ENCODE data around the gene PDXK.

PDXK gene

DNA sequence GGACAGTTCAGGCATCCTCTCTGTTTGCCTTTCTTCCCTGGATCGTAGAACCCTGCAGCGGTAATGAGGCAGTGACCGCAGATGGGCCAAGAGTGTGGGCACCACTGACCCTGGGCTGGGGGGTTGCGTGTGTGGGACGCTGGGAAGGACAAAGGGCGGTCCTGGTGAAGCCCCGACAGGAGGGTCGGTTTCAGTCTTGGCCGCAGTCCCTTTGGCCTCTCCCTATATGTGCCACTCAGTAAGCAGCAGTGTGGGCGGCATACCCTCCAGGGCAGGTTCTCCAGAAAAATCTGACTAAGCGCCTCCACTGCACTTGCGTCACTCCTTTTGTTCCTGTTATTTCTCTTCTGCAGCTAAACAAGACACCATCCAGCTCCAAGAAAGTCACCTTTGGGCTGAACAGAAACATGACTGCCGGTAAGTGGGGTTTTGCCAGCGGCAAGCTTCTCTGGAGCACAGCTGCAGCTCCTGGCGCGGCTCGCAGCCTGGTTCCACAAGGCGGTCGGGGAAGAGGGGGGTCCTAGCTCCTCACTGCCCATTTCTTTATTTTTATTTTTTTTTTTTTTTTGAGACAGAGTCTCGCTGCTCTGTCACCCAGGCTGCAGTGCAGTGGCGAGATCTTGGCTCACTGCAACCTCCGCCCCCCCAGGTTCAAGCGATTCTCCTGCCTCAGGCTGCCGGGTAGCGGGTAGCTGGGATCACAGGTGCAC is 27.7 kb upstream of the PDXK start:
- Histone ChIP-seq H3K79me2 (no peaks in the 10 kb centered on the region), H3K36me3 (ENCODE audit: control insufficient read depth, insufficient read depth, low read length) (no peaks in the 10 kb centered on the region), H3K9ac (no peak overlapping the region), H3K4me2 (ENCODE audit: low read length) (no peak overlapping the region), H3K27ac (no peak overlapping the region), H3K4me1 (no peaks in the 10 kb centered on the region), H3K4me3 (ENCODE audit: low read depth, low read length) (no peak overlapping the region), H3K27me3 (ENCODE audit: control insufficient read depth, insufficient read depth, low read length) (no peaks in the 10 kb centered on the region), H3K9me3 (ENCODE audit: control insufficient read depth, low read length) (no peaks in the 10 kb centered on the region), H2AFZ (no peak overlapping the region)
- TF ChIP-seq, protein P1, sequence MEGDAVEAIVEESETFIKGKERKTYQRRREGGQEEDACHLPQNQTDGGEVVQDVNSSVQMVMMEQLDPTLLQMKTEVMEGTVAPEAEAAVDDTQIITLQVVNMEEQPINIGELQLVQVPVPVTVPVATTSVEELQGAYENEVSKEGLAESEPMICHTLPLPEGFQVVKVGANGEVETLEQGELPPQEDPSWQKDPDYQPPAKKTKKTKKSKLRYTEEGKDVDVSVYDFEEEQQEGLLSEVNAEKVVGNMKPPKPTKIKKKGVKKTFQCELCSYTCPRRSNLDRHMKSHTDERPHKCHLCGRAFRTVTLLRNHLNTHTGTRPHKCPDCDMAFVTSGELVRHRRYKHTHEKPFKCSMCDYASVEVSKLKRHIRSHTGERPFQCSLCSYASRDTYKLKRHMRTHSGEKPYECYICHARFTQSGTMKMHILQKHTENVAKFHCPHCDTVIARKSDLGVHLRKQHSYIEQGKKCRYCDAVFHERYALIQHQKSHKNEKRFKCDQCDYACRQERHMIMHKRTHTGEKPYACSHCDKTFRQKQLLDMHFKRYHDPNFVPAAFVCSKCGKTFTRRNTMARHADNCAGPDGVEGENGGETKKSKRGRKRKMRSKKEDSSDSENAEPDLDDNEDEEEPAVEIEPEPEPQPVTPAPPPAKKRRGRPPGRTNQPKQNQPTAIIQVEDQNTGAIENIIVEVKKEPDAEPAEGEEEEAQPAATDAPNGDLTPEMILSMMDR (IDR thresholded peaks at IDR 0.05): no peak

GRCh38 chr21:43691801-43692200 is 27.1 kb upstream of the PDXK start:
- H3K27me3 ChIP-seq (ENCODE audit: control insufficient read depth, insufficient read depth, low read length): no peaks in the 10 kb centered on the region
- no peaks in the 10 kb centered on the region for H3K9me3 ChIP-seq (ENCODE audit: control insufficient read depth, low read length)
- no peak overlapping the region for H3K4me3 ChIP-seq (ENCODE audit: low read depth, low read length)
- no peak overlapping the region for H3K27ac ChIP-seq
- H2AFZ ChIP-seq: no peak overlapping the region
- H3K79me2 ChIP-seq: no peaks in the 10 kb centered on the region
- H3K36me3 ChIP-seq (ENCODE audit: control insufficient read depth, insufficient read depth, low read length): no peaks in the 10 kb centered on the region
- H3K9ac ChIP-seq: no peak overlapping the region
- H3K4me2 ChIP-seq (ENCODE audit: low read length): no peak overlapping the region
- H3K4me1 ChIP-seq: no peaks in the 10 kb centered on the region
- TF ChIP-seq, protein P1 (IDR thresholded peaks at IDR 0.05): no peak

GRCh38 chr21:43692949-43693348 is 26.0 kb upstream of the PDXK start:
- Histone ChIP-seq H3K4me1 (no peaks in the 10 kb centered on the region), H3K9ac (no peak overlapping the region), H3K27me3 (ENCODE audit: control insufficient read depth, insufficient read depth, low read length) (no peaks in the 10 kb centered on the region), H3K27ac (no peak overlapping the region), H3K36me3 (ENCODE audit: control insufficient read depth, insufficient read depth, low read length) (no peaks in the 10 kb centered on the region), H3K9me3 (ENCODE audit: control insufficient read depth, low read length) (no peaks in the 10 kb centered on the region), H3K79me2 (no peaks in the 10 kb centered on the region), H2AFZ (no peak overlapping the region), H3K4me2 (ENCODE audit: low read length) (no peak overlapping the region), H3K4me3 (ENCODE audit: low read depth, low read length) (no peak overlapping the region)
- TF ChIP-seq, protein P1 (IDR thresholded peaks at IDR 0.05): no peak

DNA sequence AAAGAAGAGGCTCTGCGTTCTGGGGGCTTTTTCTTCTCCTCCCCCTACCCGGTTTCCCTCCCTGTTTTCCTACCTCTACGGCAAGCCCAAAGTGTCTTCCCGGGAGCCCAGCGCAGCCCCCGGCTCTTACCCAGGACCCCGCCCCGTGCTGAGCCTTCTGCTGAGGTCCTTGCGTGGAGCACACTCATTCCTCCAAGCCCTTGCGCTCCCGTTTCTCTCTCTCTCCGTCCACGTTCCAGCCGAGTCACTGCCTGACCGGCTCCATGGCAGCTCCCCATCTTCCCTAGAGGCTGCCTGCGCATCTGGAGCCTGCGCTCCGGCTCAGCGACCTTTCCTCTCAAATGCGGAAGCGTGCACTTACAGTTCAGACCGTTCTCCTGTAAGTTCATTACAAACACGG is 24.9 kb upstream of the PDXK start:
- Histone ChIP-seq H3K36me3 (ENCODE audit: control insufficient read depth, insufficient read depth, low read length) (no peaks in the 10 kb centered on the region), H3K4me2 (ENCODE audit: low read length) (no peak overlapping the region), H3K4me1 (no peaks in the 10 kb centered on the region), H3K9ac (no peak overlapping the region), H3K9me3 (ENCODE audit: control insufficient read depth, low read length) (no peaks in the 10 kb centered on the region), H3K27me3 (ENCODE audit: control insufficient read depth, insufficient read depth, low read length) (no peaks in the 10 kb centered on the region), H3K79me2 (no peaks in the 10 kb centered on the region), H3K27ac (no peak overlapping the region), H2AFZ (no peak overlapping the region), H3K4me3 (ENCODE audit: low read depth, low read length) (no peak overlapping the region)
- TF ChIP-seq, protein P1 (IDR thresholded peaks at IDR 0.05): no peak

GRCh38 chr21:43694437-43695079 is 24.4 kb upstream of the PDXK start:
- Histone ChIP-seq H3K27me3 (ENCODE audit: control insufficient read depth, insufficient read depth, low read length) (no peaks in the 10 kb centered on the region), H3K4me3 (ENCODE audit: low read depth, low read length) (no peak overlapping the region), H2AFZ (no peak overlapping the region), H3K36me3 (ENCODE audit: control insufficient read depth, insufficient read depth, low read length) (no peaks in the 10 kb centered on the region), H3K79me2 (no peaks in the 10 kb centered on the region), H3K27ac (no peak overlapping the region), H3K4me2 (ENCODE audit: low read length) (no peak overlapping the region), H3K9me3 (ENCODE audit: control insufficient read depth, low read length) (no peaks in the 10 kb centered on the region), H3K4me1 (no peaks in the 10 kb centered on the region), H3K9ac (no peak overlapping the region)
- TF ChIP-seq, protein P1 (IDR thresholded peaks at IDR 0.05): no peak

Measured in parathyroid adenoma (tissue), 2 donors.